Measurements from ENCODE around the gene CHD6. TPM values are rescaled to one million over a fixed set of nuclear protein-coding genes. Genes with fewer than 3 reads are reported as not detected.
A peak's percentile ranks its signal among the peaks of the same experiment; 100 is the strongest.

CHD6 gene
- total RNA-seq, 4 donors from 2014 or later, result 21.5 to 130 (median 33.6) TPM

- no peak for DNase-seq
- Histone ChIP-seq H3K27me3 (no peaks in the 10 kb centered on the region), H3K27ac (no peak overlapping the region), H3K9me3 (no peaks in the 10 kb centered on the region), H3K36me3 (no peaks in the 10 kb centered on the region), H3K4me3 (no peak overlapping the region), H3K4me1 (no peaks in the 10 kb centered on the region)
- TF ChIP-seq POLR2A (IDR thresholded peaks at IDR 0.05), result no peak
- TF ChIP-seq CTCF (IDR thresholded peaks at IDR 0.05), result no peak
Measured at GRCh38 chr20:41393705-41394066, 224.5 kb downstream of the CHD6 start.

GRCh38 chr20:41392871-41393704 lies 225.1 kb downstream of the CHD6 start:
- H3K36me3 ChIP-seq, result no peaks in the 10 kb centered on the region
- H3K4me3 ChIP-seq, result no peak overlapping the region
- H3K4me1 ChIP-seq, result no peaks in the 10 kb centered on the region
- TF ChIP-seq POLR2A (IDR thresholded peaks at IDR 0.05) (no peak), CTCF (IDR thresholded peaks at IDR 0.05) (no peak)
- H3K27me3 ChIP-seq, result no peaks in the 10 kb centered on the region
- DNase-seq, result no peak
- H3K9me3 ChIP-seq, result no peaks in the 10 kb centered on the region
- peak overlapping the region in 1 of 4 donors; percentile 9 for H3K27ac ChIP-seq

GRCh38 chr20:41392295-41392694 lies 225.9 kb downstream of the CHD6 start:
- Histone ChIP-seq H3K4me3 (no peak overlapping the region), H3K27me3 (no peaks in the 10 kb centered on the region), H3K4me1 (no peaks in the 10 kb centered on the region), H3K36me3 (no peaks in the 10 kb centered on the region), H3K9me3 (no peaks in the 10 kb centered on the region), H3K27ac (no peak overlapping the region)
- no peak for DNase-seq
- TF ChIP-seq POLR2A (IDR thresholded peaks at IDR 0.05), result no peak
- no peak for TF ChIP-seq CTCF (IDR thresholded peaks at IDR 0.05)

- Histone ChIP-seq H3K27me3 (no peaks in the 10 kb centered on the region), H3K27ac (no peak overlapping the region), H3K4me1 (no peaks in the 10 kb centered on the region), H3K9me3 (no peaks in the 10 kb centered on the region), H3K36me3 (no peaks in the 10 kb centered on the region), H3K4me3 (no peak overlapping the region)
- DNase-seq, result no peak
- TF ChIP-seq CTCF (IDR thresholded peaks at IDR 0.05), result no peak
- no peak for TF ChIP-seq POLR2A (IDR thresholded peaks at IDR 0.05)
Measured at GRCh38 chr20:41391587-41392001, 226.6 kb downstream of the CHD6 start.

- Histone ChIP-seq H3K4me3 (no peak overlapping the region), H3K9me3 (no peaks in the 10 kb centered on the region), H3K27me3 (no peaks in the 10 kb centered on the region), H3K27ac (no peak overlapping the region), H3K36me3 (no peaks in the 10 kb centered on the region), H3K4me1 (no peaks in the 10 kb centered on the region)
- no peak for DNase-seq
- no peak for TF ChIP-seq POLR2A (IDR thresholded peaks at IDR 0.05)
- no peak for TF ChIP-seq CTCF (IDR thresholded peaks at IDR 0.05)
Measured at GRCh38 chr20:41390889-41391288, 227.3 kb downstream of the CHD6 start.
